NCI-H1930 (cell line): ENCODE measurements around the gene CENPH.
A peak's percentile ranks its signal among the peaks of the same experiment; 100 is the strongest.
"Not testable (repeated sequence)": the region's sequence is repeated elsewhere in the genome, so short reads cannot be mapped to it uniquely, and the experiment has no call there.

Experiments
- DNase-seq, 2 experiments: peaks; one replicate each; lab custom pipeline; 2025; lab: John Stamatoyannopoulos, UW

The CENPH gene

GRCh38 chr5:69211200-69211599 lies 21.8 kb downstream of the CENPH start:
- DNase-seq: no peak

GRCh38 chr5:69212022-69212421 lies 22.6 kb downstream of the CENPH start:
- DNase-seq: no peak

- no peak for DNase-seq
Observed at GRCh38 chr5:69213513-69214215, 24.3 kb downstream of the CENPH start.

- DNase-seq: no peak
Observed at GRCh38 chr5:69217151-69217511, 27.7 kb downstream of the CENPH start.

- peak; percentile 78 to 79 for DNase-seq
Observed at GRCh38 chr5:69217548-69218526, 28.5 kb downstream of the CENPH start.

- no peak for DNase-seq
Observed at GRCh38 chr5:69219939-69220338, 30.6 kb downstream of the CENPH start.

- not testable (repeated sequence) for DNase-seq
Observed at GRCh38 chr5:69220371-69220770, 31.0 kb downstream of the CENPH start.

GRCh38 chr5:69220833-69221232 lies 31.4 kb downstream of the CENPH start:
- DNase-seq: not testable (repeated sequence)

GRCh38 chr5:69224520-69224919 lies 35.1 kb downstream of the CENPH start:
- DNase-seq: no peak

- DNase-seq: no peak
Observed at GRCh38 chr5:69225860-69226259, 36.5 kb downstream of the CENPH start.

GRCh38 chr5:69230181-69230580 lies 40.8 kb downstream of the CENPH start:
- DNase-seq: no peak

GRCh38 chr5:69231281-69231680 lies 41.9 kb downstream of the CENPH start:
- DNase-seq: no peak

- no peak for DNase-seq
Observed at GRCh38 chr5:69231851-69232250, 42.5 kb downstream of the CENPH start.

GRCh38 chr5:69234457-69235268 lies 45.3 kb downstream of the CENPH start, which contains the start of gene CDK7:
Gene CDK7, plus strand, starts transcription at chr5:69234886. Its CDS starts 90 bp downstream, at chr5:69234976.
- peak; percentile 46 to 73 for DNase-seq

GRCh38 chr5:69236733-69237132 lies 47.4 kb downstream of the CENPH start:
- not testable (repeated sequence) for DNase-seq

- DNase-seq: no peak
Observed at GRCh38 chr5:69237877-69238276, 48.5 kb downstream of the CENPH start.

- no peak for DNase-seq
Observed at GRCh38 chr5:69238760-69239251, 49.4 kb downstream of the CENPH start.

GRCh38 chr5:69242215-69242927 lies 53.0 kb downstream of the CENPH start:
- no peak for DNase-seq

- no peak for DNase-seq
Observed at GRCh38 chr5:69245031-69245430, 55.6 kb downstream of the CENPH start.

- DNase-seq: no peak
Observed at GRCh38 chr5:69248019-69248418, 58.6 kb downstream of the CENPH start.

- DNase-seq: no peak
Observed at GRCh38 chr5:69250593-69250992, 61.2 kb downstream of the CENPH start.
